Measurements from ENCODE around the gene CD9. TPM values are rescaled to one million over a fixed set of nuclear protein-coding genes. Genes with fewer than 3 reads are reported as not detected.
"Not testable (repeated sequence)": the region's sequence is repeated elsewhere in the genome, so short reads cannot be mapped to it uniquely, and the experiment has no call there.

CD9 gene
- total RNA-seq, 1 donor from 2014 or later: 17.6 TPM

DNA sequence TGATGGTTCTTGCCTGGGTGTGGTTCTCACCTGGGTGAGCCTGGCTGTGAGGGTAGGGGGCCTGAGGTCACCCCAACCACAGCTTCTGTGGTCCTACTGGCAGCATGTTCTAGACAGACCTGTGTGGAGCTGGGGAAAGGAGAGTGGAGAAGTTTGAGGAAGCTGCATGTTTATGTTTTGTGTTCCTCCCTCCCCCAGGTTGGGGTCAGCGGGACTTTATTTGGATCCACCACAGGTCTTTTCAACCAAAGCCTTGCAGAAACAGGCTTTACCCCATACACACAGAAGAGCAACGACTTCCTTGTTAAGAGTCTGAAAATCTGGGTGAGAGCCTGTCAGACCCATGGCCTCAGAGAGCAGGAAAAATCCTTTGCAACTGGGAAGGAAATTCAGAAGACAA lies 5.6 kb downstream of the CD9 start:
- peaks cover 13% of the 10 kb centered on the region for H3K27me3 Mint-ChIP-seq (ENCODE audit: unreplicated experiment)
- H3K27ac Mint-ChIP-seq (ENCODE audit: unreplicated experiment): no peak overlapping the region
- H3K9me3 Mint-ChIP-seq (ENCODE audit: unreplicated experiment): peaks cover 7% of the 10 kb centered on the region
- TF ChIP-seq, protein P1, sequence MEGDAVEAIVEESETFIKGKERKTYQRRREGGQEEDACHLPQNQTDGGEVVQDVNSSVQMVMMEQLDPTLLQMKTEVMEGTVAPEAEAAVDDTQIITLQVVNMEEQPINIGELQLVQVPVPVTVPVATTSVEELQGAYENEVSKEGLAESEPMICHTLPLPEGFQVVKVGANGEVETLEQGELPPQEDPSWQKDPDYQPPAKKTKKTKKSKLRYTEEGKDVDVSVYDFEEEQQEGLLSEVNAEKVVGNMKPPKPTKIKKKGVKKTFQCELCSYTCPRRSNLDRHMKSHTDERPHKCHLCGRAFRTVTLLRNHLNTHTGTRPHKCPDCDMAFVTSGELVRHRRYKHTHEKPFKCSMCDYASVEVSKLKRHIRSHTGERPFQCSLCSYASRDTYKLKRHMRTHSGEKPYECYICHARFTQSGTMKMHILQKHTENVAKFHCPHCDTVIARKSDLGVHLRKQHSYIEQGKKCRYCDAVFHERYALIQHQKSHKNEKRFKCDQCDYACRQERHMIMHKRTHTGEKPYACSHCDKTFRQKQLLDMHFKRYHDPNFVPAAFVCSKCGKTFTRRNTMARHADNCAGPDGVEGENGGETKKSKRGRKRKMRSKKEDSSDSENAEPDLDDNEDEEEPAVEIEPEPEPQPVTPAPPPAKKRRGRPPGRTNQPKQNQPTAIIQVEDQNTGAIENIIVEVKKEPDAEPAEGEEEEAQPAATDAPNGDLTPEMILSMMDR (IDR thresholded peaks at IDR 0.05; ENCODE audit: partially characterized antibody, unreplicated experiment): no peak
- peaks cover 36% of the 10 kb centered on the region for H3K4me1 Mint-ChIP-seq (ENCODE audit: low read depth, unreplicated experiment)
- DNase-seq: no peak
- no peak overlapping the region for H3K4me3 Mint-ChIP-seq (ENCODE audit: unreplicated experiment)
- peaks cover 7% of the 10 kb centered on the region for H3K36me3 Mint-ChIP-seq (ENCODE audit: unreplicated experiment)

DNA sequence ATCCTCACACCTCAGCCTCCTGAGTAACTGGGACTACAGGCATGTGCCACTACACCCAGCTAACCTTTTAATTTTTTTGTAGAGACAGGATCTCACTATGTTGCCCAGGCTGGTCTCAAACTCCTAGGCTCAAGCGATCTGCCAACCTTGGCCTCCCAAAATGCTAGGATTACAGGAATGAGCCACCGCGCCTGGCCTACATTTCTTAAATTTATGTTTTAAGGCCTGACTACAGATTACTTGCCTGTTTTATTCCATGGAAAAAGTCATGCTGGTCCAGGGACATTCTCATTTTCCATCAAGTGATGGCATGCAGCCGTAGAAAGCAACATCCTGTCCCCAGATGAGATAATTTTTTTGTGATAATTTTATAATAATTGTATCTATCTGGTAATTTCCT lies 6.1 kb downstream of the CD9 start:
- no peak for DNase-seq
- Mint-ChIP-seq H3K4me3 (ENCODE audit: unreplicated experiment) (no peak overlapping the region), H3K27ac (ENCODE audit: unreplicated experiment) (no peak overlapping the region), H3K36me3 (ENCODE audit: unreplicated experiment) (peaks cover 7% of the 10 kb centered on the region), H3K9me3 (ENCODE audit: unreplicated experiment) (peaks cover 11% of the 10 kb centered on the region), H3K4me1 (ENCODE audit: low read depth, unreplicated experiment) (peaks cover 39% of the 10 kb centered on the region), H3K27me3 (ENCODE audit: unreplicated experiment) (peaks cover 13% of the 10 kb centered on the region)
- TF ChIP-seq, protein P1 (IDR thresholded peaks at IDR 0.05; ENCODE audit: partially characterized antibody, unreplicated experiment): no peak

DNA sequence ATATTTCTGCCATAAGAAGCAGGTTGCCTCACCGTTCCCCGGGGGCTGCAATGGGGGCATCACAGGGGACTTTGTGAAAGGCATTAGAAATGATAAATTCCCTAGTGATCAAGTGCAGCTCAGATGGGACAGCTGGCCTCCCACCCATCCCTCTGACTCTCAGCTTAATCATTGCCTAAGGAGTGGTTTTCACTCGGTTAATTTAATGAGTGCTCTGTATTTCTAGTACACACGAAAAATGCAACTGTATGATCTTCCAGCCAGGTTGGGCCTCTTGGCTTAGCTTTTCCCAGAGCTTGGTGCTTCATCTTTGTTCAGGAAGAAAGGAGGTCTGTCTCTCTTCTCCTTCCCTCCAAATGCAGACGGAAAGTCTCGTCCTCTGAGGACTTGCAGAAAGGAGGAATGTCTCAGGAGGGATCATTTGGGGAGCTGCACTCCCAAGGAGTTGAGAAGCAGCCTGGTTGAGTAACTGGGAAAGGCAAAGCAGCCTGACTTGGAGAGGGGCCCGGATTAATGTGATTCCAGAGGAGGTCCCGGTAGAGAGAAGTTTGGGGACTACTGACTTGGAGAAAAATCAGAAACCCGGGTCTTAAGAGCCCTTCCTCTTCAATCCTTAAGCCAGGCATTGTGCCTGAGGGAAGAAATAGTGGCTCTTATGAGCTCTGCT lies 7.2 kb downstream of the CD9 start:
- Mint-ChIP-seq H3K4me1 (ENCODE audit: low read depth, unreplicated experiment) (peaks cover 40% of the 10 kb centered on the region), H3K27me3 (ENCODE audit: unreplicated experiment) (peaks cover 10% of the 10 kb centered on the region), H3K36me3 (ENCODE audit: unreplicated experiment) (peaks cover 7% of the 10 kb centered on the region), H3K27ac (ENCODE audit: unreplicated experiment) (peak overlapping the region; percentile 59), H3K4me3 (ENCODE audit: unreplicated experiment) (no peak overlapping the region), H3K9me3 (ENCODE audit: unreplicated experiment) (peaks cover 9% of the 10 kb centered on the region)
- no peak for DNase-seq
- TF ChIP-seq, protein P1 (IDR thresholded peaks at IDR 0.05; ENCODE audit: partially characterized antibody, unreplicated experiment): no peak

DNA sequence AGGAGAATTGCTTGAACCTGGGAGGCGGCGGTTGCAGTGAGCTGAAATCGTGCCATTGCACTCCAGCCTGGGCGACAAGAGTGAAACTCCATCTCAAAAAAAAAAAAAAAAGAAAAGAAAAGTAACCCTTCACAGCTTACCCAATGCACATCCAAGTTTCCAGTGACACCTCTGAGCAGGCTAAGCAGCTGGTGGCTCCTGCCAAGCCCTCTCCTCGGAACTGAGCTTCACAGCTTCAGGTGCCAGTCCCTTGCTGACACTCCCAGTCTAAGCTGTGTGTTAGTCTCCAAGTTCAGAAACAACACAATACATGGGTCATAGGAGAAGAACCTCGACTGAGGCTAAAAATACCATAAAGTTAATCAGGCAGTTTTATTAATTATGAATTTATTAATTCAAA lies 7.9 kb downstream of the CD9 start:
- no peak overlapping the region for H3K4me3 Mint-ChIP-seq (ENCODE audit: unreplicated experiment)
- H3K9me3 Mint-ChIP-seq (ENCODE audit: unreplicated experiment): peaks cover 6% of the 10 kb centered on the region
- H3K4me1 Mint-ChIP-seq (ENCODE audit: low read depth, unreplicated experiment): peaks cover 39% of the 10 kb centered on the region
- no peak overlapping the region for H3K27ac Mint-ChIP-seq (ENCODE audit: unreplicated experiment)
- peaks cover 7% of the 10 kb centered on the region for H3K27me3 Mint-ChIP-seq (ENCODE audit: unreplicated experiment)
- no peaks in the 10 kb centered on the region for H3K36me3 Mint-ChIP-seq (ENCODE audit: unreplicated experiment)
- TF ChIP-seq, protein P1 (IDR thresholded peaks at IDR 0.05; ENCODE audit: partially characterized antibody, unreplicated experiment): no peak
- no peak for DNase-seq

DNA sequence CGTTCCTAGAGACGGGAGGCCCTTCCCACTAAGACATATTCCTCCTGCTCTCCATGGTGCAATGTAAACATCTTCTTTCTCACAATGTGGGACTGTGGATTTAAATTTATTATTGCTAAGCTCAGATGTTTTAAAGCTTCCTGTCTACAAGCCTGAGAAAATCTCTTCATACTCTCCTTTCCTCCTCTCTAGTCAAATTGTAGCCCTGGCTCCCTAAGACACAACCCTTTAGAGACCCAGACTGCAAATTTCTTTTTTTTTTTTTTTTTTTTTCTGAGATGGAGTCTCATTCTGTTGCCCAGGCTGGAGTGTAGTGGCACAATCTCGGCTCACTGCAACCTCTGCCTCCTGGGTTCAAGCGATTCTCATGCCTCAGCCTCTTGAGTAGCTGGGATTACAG lies 9.2 kb downstream of the CD9 start:
- peak overlapping the region; percentile 45 for H3K27ac Mint-ChIP-seq (ENCODE audit: unreplicated experiment)
- not testable (repeated sequence) for H3K36me3 Mint-ChIP-seq (ENCODE audit: unreplicated experiment); DNase-seq; H3K9me3 Mint-ChIP-seq (ENCODE audit: unreplicated experiment); H3K4me3 Mint-ChIP-seq (ENCODE audit: unreplicated experiment)
- peaks cover 11% of the 10 kb centered on the region for H3K27me3 Mint-ChIP-seq (ENCODE audit: unreplicated experiment)
- peaks cover 43% of the 10 kb centered on the region for H3K4me1 Mint-ChIP-seq (ENCODE audit: low read depth, unreplicated experiment)
